Ovary (tissue), 3 donors: ENCODE measurements around the gene TNFRSF9.

Experiments used
- EP300 ChIP-seq: sonication (generic); formaldehyde crosslinking; IDR thresholded peaks from one replicate; pipeline ENCODE4 v1.6.1; 2017; ENCODE audit warnings: antibody characterized with exemption
- POLR2A ChIP-seq: fragments of 450-650 bp; IDR thresholded peaks from one replicate; pipeline ENCODE4 v1.6.1; 2017; ENCODE audit warnings: antibody characterized with exemption, mild to moderate bottlenecking, moderate library complexity
- TF ChIP-seq, protein P1 (sequence below), 3 donors: fragments of 450-650 bp in 2 of 3; fragments of 200-600 bp in 1 of 3; IDR thresholded peaks; one replicate each; pipeline versions ENCODE4 v1.5.1 to v1.8.0; 2016 to 2022; ENCODE audit warnings: antibody characterized with exemption in 3 of 3, mild to moderate bottlenecking in 1 of 3
- donor health status: DM: no; HTN: no; CAD: no.

GRCh38 chr1:7940745-7941436 lies at the start of gene TNFRSF9:
- TF ChIP-seq POLR2A: no peak
- TF ChIP-seq EP300: no peak
- TF ChIP-seq, protein P1, sequence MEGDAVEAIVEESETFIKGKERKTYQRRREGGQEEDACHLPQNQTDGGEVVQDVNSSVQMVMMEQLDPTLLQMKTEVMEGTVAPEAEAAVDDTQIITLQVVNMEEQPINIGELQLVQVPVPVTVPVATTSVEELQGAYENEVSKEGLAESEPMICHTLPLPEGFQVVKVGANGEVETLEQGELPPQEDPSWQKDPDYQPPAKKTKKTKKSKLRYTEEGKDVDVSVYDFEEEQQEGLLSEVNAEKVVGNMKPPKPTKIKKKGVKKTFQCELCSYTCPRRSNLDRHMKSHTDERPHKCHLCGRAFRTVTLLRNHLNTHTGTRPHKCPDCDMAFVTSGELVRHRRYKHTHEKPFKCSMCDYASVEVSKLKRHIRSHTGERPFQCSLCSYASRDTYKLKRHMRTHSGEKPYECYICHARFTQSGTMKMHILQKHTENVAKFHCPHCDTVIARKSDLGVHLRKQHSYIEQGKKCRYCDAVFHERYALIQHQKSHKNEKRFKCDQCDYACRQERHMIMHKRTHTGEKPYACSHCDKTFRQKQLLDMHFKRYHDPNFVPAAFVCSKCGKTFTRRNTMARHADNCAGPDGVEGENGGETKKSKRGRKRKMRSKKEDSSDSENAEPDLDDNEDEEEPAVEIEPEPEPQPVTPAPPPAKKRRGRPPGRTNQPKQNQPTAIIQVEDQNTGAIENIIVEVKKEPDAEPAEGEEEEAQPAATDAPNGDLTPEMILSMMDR (IDR thresholded peaks at IDR 0.05): no peak
